ENCODE data around the gene RTCB. TPM values are rescaled to one million over a fixed set of nuclear protein-coding genes. Genes with fewer than 3 reads are reported as not detected.

Gene RTCB
- total RNA-seq, 6 experiments from 2014 or later = 37.8 to 58.1 (median 48.2) TPM

DNA sequence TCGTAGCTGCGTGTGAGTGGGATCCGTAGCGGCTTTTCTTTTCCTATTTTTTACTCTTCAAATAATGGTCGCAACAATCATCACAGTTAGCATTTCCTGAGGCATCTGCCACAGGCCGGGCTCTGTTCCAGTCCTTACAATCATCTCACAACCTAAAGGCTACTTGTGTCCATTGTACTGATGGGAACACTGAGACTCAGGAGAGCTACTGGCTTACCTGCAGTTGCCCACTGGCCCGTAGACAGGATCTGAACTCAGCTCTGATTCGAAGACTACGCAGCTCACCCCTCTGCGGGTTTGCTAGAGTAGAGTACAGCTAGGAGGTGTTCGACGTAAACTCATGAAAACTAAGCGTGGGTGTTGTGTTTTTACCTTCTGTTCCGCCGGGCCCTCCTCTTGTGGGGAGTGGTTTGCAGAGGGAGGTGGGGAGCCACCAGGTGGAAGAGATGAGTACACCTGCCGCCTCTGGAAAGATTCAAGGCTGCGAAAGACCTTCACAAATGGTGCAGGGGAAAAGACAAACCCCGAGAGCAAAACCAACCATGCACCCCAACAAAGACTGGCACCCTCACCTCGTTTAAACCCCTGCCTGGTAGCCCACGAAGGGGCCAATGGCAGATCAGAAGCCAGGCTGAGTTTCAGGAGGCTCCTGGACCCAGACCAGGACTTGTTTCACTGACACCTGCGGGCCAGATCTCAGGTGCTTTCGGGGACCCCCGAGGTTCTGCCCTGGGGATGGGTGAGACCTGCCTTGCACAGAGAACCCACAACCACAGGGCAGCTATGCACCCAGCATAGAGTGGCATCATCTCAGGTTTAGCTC is 72.6 kb downstream of the RTCB start:
- intact Hi-C loops (cut with DNase I) = no loop called here
- H3K27me3 ChIP-seq = peaks cover 0 to 2% of the 10 kb centered on the region in 2 donors
- no peaks in the 10 kb centered on the region for H3K9me3 ChIP-seq
- ATAC-seq (no peak), DNase-seq (peak in 1 of 3 donors; percentile 23)
- 79% methylated on average over 16 of the region's 23 CpGs for WGBS (ENCODE audit: insufficient coverage, low coverage, low lambda C conversion rate, missing lambda C conversion rate)
- no peaks in the 10 kb centered on the region for H3K36me3 ChIP-seq
- no peak overlapping the region for H3K4me3 ChIP-seq
- H3K4me1 ChIP-seq = no peaks in the 10 kb centered on the region
- H3K27ac ChIP-seq = no peak overlapping the region
- TF ChIP-seq, protein P1, sequence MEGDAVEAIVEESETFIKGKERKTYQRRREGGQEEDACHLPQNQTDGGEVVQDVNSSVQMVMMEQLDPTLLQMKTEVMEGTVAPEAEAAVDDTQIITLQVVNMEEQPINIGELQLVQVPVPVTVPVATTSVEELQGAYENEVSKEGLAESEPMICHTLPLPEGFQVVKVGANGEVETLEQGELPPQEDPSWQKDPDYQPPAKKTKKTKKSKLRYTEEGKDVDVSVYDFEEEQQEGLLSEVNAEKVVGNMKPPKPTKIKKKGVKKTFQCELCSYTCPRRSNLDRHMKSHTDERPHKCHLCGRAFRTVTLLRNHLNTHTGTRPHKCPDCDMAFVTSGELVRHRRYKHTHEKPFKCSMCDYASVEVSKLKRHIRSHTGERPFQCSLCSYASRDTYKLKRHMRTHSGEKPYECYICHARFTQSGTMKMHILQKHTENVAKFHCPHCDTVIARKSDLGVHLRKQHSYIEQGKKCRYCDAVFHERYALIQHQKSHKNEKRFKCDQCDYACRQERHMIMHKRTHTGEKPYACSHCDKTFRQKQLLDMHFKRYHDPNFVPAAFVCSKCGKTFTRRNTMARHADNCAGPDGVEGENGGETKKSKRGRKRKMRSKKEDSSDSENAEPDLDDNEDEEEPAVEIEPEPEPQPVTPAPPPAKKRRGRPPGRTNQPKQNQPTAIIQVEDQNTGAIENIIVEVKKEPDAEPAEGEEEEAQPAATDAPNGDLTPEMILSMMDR (IDR thresholded peaks at IDR 0.05) = no peak
- TF ChIP-seq POLR2A (IDR thresholded peaks at IDR 0.05) = no peak

DNA sequence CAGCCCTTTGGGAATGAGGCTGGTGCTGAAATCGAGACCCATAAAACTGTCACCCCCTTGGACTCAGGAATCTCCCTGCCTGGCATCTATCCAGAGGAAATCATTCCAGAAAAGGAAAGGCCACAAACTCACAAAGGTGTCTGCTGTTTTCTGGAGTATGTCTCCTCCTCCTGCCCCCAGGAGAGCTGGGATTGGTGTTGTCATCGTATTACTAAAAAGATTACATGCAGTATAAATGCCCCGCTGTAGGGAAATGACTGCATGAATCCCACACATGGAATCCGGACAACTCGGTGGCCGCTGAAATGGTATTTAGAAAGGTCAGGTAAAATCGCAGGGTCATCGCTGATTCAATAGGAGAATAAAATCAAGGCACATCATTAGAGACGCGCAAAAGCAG is 73.3 kb downstream of the RTCB start:
- no peaks in the 10 kb centered on the region for H3K4me1 ChIP-seq
- ATAC-seq (no peak), DNase-seq (peak in 1 of 3 donors; percentile 18)
- 79% methylated on average over 10 of the region's 10 CpGs for WGBS (ENCODE audit: insufficient coverage, low coverage, low lambda C conversion rate, missing lambda C conversion rate)
- no peaks in the 10 kb centered on the region for H3K9me3 ChIP-seq
- H3K27me3 ChIP-seq = no peaks in the 10 kb centered on the region
- intact Hi-C loops (cut with DNase I) = no loop called here
- H3K4me3 ChIP-seq = no peak overlapping the region
- no peak overlapping the region for H3K27ac ChIP-seq
- TF ChIP-seq POLR2A (IDR thresholded peaks at IDR 0.05) = no peak
- TF ChIP-seq, protein P1 (IDR thresholded peaks at IDR 0.05) = no peak
- no peaks in the 10 kb centered on the region for H3K36me3 ChIP-seq

Small RNA genes within 50 kb of the gene (small RNA-seq; reads per million reads assigned to genes)
- gene AL021937.2 (0 to 0.19 reads per million in 2 experiments), gene IGLVIVOR22-2 (0 reads per million in 2 experiments), gene RF02171 (0 reads per million in 2 experiments), gene RF02172 (0 reads per million in 2 experiments)

Other genes starting within 250 kb of the RTCB start
- under 1 TPM in 1 of 6 experiments, not detected in 5; 0.15 TPM for gene RFPL2, start 207.2 kb downstream of the RTCB start, total RNA-seq
- under 1 TPM in 4 of 6 experiments, not detected in 2; 0.11 to 0.20 (median 0.16) TPM for gene SLC5A4, start 156.9 kb downstream of the RTCB start, total RNA-seq
- not detected for gene RFPL3, start 54.4 kb downstream of the RTCB start, total RNA-seq
- not detected for gene BPIFC, start 52.2 kb upstream of the RTCB start, total RNA-seq
- gene FBXO7, start 62.6 kb upstream of the RTCB start, total RNA-seq = 100 to 1,000 TPM in 1 of 6 experiments, 10 to 100 TPM in 5; 37.7 to 100 (median 52.5) TPM

Data from right lobe of liver (tissue), 6 donors.